K562 (cell line): Measurements from ENCODE around the gene MAGIX. TPM values are rescaled to one million over a fixed set of nuclear protein-coding genes. Genes with fewer than 3 reads are reported as not detected.
A peak's percentile ranks its signal among the peaks of the same experiment; 100 is the strongest.

Source experiments
- C11orf30 ChIP-seq: fragments of 450-650 bp; IDR thresholded peaks from 2 replicates; pipeline ENCODE4 v1.6.1; 2016; ENCODE audit warnings: low read depth, mild to moderate bottlenecking
- DMBX1 ChIP-seq: fragments of 250-450 bp; sonication (Bioruptor Pico); IDR thresholded peaks from 2 replicates; pipeline ENCODE4 v1.8.0; 2022; ENCODE audit warnings: inconsistent platforms, mild to moderate bottlenecking, moderate library complexity, borderline replicate concordance
- EP300 ChIP-seq: IDR thresholded peaks from 2 replicates; pipeline ENCODE4 v1.6.1; 2012; ENCODE audit warnings: low read length, improper control_type of control experiment
- ESRRB ChIP-seq: fragments of 250-450 bp; sonication (Bioruptor Pico); IDR thresholded peaks from 2 replicates; pipeline ENCODE4 v1.5.0; 2020; ENCODE audit warnings: mild to moderate bottlenecking, moderate library complexity, borderline replicate concordance
- GABPB2 ChIP-seq: fragments of 250-450 bp; sonication (Bioruptor Pico); conservative IDR thresholded peaks from 2 replicates; pipeline ENCODE4 v1.5.1; 2021; ENCODE audit warnings: mild to moderate bottlenecking
- HDAC8 ChIP-seq: fragments of 450-650 bp; IDR thresholded peaks from 2 replicates; pipeline ENCODE4 v1.6.1; 2016; ENCODE audit warnings: mild to moderate bottlenecking, missing genetic modification characterization, moderate library complexity, missing compliant biosample characterization
- HEY1 ChIP-seq: fragments of 250-450 bp; sonication (Bioruptor Pico); IDR thresholded peaks from 2 replicates; pipeline ENCODE4 v1.5.0; 2020; ENCODE audit warnings: mild to moderate bottlenecking, moderate library complexity, borderline replicate concordance
- HNRNPUL1 ChIP-seq: fragments of 200-400 bp; formaldehyde crosslinking; IDR thresholded peaks from 2 replicates; pipeline ENCODE4 v1.6.1; 2017; ENCODE audit warnings: low read length
- L3MBTL2 ChIP-seq: fragments of 450-650 bp; IDR thresholded peaks from 2 replicates; pipeline ENCODE4 v1.6.1; 2016; ENCODE audit warnings: mild to moderate bottlenecking, moderate library complexity
- NFIC ChIP-seq: fragments of 450-650 bp; IDR thresholded peaks from 2 replicates; pipeline ENCODE4 v1.6.1; 2017; ENCODE audit warnings: mild to moderate bottlenecking, inconsistent platforms
- NR2F6 ChIP-seq: fragments of 450-650 bp; formaldehyde crosslinking; IDR thresholded peaks from 2 replicates; pipeline ENCODE4 v1.4.0; 2020; ENCODE audit warnings: mild to moderate bottlenecking
- PYGO2 ChIP-seq: fragments of 450-650 bp; IDR thresholded peaks from 2 replicates; pipeline ENCODE4 v1.6.1; 2016; ENCODE audit warnings: mild to moderate bottlenecking, missing genetic modification characterization, moderate library complexity, missing compliant biosample characterization
- RBM15 ChIP-seq: fragments of 200-400 bp; formaldehyde crosslinking; IDR thresholded peaks from 2 replicates; pipeline ENCODE4 v1.6.1; 2018; ENCODE audit warnings: mild to moderate bottlenecking, low read length, moderate library complexity; ENCODE audit not compliant: insufficient read depth
- SAFB ChIP-seq: fragments of 200-400 bp; formaldehyde crosslinking; IDR thresholded peaks from 2 replicates; pipeline ENCODE4 v1.6.1; 2017; ENCODE audit warnings: low read depth, low read length, borderline replicate concordance
- SRSF9 ChIP-seq: fragments of 200-400 bp; formaldehyde crosslinking; IDR thresholded peaks from 2 replicates; pipeline ENCODE4 v1.6.1; 2017; ENCODE audit warnings: low read depth, low read length, borderline replicate concordance
- TBL1XR1 ChIP-seq, 2 experiments: IDR thresholded peaks; 2 replicates each; pipeline ENCODE4 v1.6.1; 2012; ENCODE audit warnings: improper control_type of control experiment in 2 of 2, low read length in 2 of 2, mild to moderate bottlenecking in 1 of 2
- TRIM24 ChIP-seq, 2 experiments: fragments of 450-650 bp; IDR thresholded peaks; 2 replicates each; pipeline ENCODE4 v1.6.1; 2016
- polyA plus RNA-seq, 8 experiments: library from polyadenylated mRNA; depleted of rRNA in 4 of 8; stranded (reverse) in 5 of 8; unstranded in 3 of 8; fragments of >200 nt; fragmentation: Nextera tagmentation in 2 of 8; fragmentation: Illumina TruSeq in 1 of 8; extraction: Ambion mirVana in 2 of 8; extraction: Trizol in 1 of 8; gene quantifications; 2 replicates each; pipeline versions ENCODE4 v1.2.1 to v1.2.3, GENCODE V29; 2011 to 2014; ENCODE audit warnings: inconsistent platforms in 1 of 8, missing spikeins in 1 of 8
- total RNA-seq, 7 experiments: library from RNA; depleted of rRNA in 6 of 7; stranded (reverse); fragments of >200 nt in 6 of 7; fragmentation: Illumina TruSeq in 2 of 7; extraction: Trizol in 2 of 7; gene quantifications; 2 replicates each; pipeline versions ENCODE4 v1.2.1 to v1.2.3, GENCODE V29; 2011 to 2021; ENCODE audit warnings: low replicate concordance in 1 of 7
- TF ChIP-seq, protein P1 (sequence below): fragments of 250-450 bp; sonication (Bioruptor Pico); IDR thresholded peaks from 2 replicates; pipeline ENCODE4 v1.5.0; 2021
- TF ChIP-seq, protein P2 (sequence below), 2 experiments: IDR thresholded peaks; 2 replicates each; pipeline ENCODE4 v1.6.1; 2011; ENCODE audit warnings: borderline replicate concordance in 1 of 2, control low read depth in 1 of 2, low read depth in 1 of 2, low read length in 1 of 2, mild to moderate bottlenecking in 1 of 2, mixed read lengths in 1 of 2, moderate library complexity in 1 of 2; ENCODE audit not compliant: insufficient read depth in 1 of 2, insufficient read length in 1 of 2, poor library complexity in 1 of 2, severe bottlenecking in 1 of 2; ENCODE audit errors: extremely low read depth in 1 of 2
- TF ChIP-seq, protein P3 (sequence below): sonication (generic); IDR thresholded peaks from 2 replicates; pipeline ENCODE4 v1.6.1; 2016
- TF ChIP-seq, protein P4 (sequence below): fragments of 450-650 bp; conservative IDR thresholded peaks from 2 replicates; pipeline ENCODE4 v1.6.1; 2016; ENCODE audit warnings: missing genetic modification characterization, low read depth, mild to moderate bottlenecking, missing compliant biosample characterization, moderate library complexity
- TF ChIP-seq, protein P5 (sequence below): fragments of 450-650 bp; IDR thresholded peaks from one replicate; pipeline ENCODE4 v1.6.1; 2018; ENCODE audit warnings: mild to moderate bottlenecking, moderate library complexity; ENCODE audit not compliant: partially characterized antibody

The MAGIX gene
- total and polyA plus RNA-seq, 9 of the 15 experiments (the other 6 are each of a cell fraction or from before 2014, with no cell fraction given), result 0.08 to 3.5 (median 0.47) TPM

DNA sequence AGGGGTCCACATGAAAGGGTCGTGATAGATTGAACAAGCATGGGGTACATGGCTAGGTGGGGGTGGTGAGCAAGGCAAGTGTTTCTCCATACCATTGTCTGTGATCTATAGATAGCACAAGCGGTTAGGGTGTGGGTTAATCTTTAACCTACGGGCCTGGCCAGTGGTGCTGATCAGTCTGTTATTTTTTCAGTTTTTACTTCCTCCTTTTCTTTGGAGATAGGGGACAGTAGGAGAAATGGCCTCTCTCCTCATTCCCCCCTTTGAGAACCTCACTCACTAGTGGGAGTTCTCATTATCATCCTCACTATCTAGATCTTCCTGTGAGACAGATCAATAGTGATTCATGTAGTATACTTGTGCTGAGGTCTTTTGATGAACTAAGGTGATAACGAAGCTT lies 22.8 kb upstream of the MAGIX start (continued):
- TF ChIP-seq, protein P1, sequence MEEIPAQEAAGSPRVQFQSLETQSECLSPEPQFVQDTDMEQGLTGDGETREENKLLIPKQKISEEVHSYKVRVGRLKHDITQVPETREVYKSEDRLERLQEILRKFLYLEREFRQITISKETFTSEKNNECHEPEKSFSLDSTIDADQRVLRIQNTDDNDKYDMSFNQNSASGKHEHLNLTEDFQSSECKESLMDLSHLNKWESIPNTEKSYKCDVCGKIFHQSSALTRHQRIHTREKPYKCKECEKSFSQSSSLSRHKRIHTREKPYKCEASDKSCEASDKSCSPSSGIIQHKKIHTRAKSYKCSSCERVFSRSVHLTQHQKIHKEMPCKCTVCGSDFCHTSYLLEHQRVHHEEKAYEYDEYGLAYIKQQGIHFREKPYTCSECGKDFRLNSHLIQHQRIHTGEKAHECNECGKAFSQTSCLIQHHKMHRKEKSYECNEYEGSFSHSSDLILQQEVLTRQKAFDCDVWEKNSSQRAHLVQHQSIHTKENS (CRISPR knock-in tag), result no peak
- TF ChIP-seq ESRRB (CRISPR knock-in tag) (no peak), HEY1 (CRISPR knock-in tag) (no peak), EP300 (peak; percentile 57), TBL1XR1 (IDR thresholded peaks at IDR 0.05; ENCODE audit: low read length in 2 of 2) (no peak), GABPB2 (CRISPR knock-in tag) (no peak), C11orf30 (no peak), L3MBTL2 (0 out of 2 replicates have a peak, but pooled peaks have one; percentile 11), HNRNPUL1 (no peak), SAFB (no peak), PYGO2 (no peak), NFIC (no peak), HDAC8 (tag) (no peak), NR2F6 (CRISPR knock-in tag) (no peak), SRSF9 (no peak), RBM15 (no peak), DMBX1 (CRISPR knock-in tag) (no peak), TRIM24 (IDR thresholded peaks at IDR 0.05) (peak; percentile 87 to 93)
- TF ChIP-seq, protein P2, sequence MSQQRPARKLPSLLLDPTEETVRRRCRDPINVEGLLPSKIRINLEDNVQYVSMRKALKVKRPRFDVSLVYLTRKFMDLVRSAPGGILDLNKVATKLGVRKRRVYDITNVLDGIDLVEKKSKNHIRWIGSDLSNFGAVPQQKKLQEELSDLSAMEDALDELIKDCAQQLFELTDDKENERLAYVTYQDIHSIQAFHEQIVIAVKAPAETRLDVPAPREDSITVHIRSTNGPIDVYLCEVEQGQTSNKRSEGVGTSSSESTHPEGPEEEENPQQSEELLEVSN (IDR thresholded peaks at IDR 0.05; ENCODE audit: borderline replicate concordance in 1 of 2, extremely low read depth in 1 of 2, insufficient read depth in 1 of 2, insufficient read length in 1 of 2, low read depth in 1 of 2, low read length in 1 of 2, poor library complexity in 1 of 2, severe bottlenecking in 1 of 2), result no peak
- TF ChIP-seq, protein P3, sequence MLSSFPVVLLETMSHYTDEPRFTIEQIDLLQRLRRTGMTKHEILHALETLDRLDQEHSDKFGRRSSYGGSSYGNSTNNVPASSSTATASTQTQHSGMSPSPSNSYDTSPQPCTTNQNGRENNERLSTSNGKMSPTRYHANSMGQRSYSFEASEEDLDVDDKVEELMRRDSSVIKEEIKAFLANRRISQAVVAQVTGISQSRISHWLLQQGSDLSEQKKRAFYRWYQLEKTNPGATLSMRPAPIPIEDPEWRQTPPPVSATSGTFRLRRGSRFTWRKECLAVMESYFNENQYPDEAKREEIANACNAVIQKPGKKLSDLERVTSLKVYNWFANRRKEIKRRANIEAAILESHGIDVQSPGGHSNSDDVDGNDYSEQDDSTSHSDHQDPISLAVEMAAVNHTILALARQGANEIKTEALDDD, result peak; percentile 56
- TF ChIP-seq, protein P4, sequence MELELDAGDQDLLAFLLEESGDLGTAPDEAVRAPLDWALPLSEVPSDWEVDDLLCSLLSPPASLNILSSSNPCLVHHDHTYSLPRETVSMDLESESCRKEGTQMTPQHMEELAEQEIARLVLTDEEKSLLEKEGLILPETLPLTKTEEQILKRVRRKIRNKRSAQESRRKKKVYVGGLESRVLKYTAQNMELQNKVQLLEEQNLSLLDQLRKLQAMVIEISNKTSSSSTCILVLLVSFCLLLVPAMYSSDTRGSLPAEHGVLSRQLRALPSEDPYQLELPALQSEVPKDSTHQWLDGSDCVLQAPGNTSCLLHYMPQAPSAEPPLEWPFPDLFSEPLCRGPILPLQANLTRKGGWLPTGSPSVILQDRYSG (tag), result no peak
- TF ChIP-seq, protein P5, sequence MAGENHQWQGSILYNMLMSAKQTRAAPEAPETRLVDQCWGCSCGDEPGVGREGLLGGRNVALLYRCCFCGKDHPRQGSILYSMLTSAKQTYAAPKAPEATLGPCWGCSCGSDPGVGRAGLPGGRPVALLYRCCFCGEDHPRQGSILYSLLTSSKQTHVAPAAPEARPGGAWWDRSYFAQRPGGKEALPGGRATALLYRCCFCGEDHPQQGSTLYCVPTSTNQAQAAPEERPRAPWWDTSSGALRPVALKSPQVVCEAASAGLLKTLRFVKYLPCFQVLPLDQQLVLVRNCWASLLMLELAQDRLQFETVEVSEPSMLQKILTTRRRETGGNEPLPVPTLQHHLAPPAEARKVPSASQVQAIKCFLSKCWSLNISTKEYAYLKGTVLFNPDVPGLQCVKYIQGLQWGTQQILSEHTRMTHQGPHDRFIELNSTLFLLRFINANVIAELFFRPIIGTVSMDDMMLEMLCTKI, result no peak
